ENCODE measurements around the gene COL4A2. TPM values are rescaled to one million over a fixed set of nuclear protein-coding genes. Genes with fewer than 3 reads are reported as not detected.
"Not testable (repeated sequence)": the region's sequence is repeated elsewhere in the genome, so short reads cannot be mapped to it uniquely, and the experiment has no call there.

COL4A2 gene
- total and polyA plus RNA-seq, 2 experiments from 2014 or later = 146 to 455 TPM

DNA sequence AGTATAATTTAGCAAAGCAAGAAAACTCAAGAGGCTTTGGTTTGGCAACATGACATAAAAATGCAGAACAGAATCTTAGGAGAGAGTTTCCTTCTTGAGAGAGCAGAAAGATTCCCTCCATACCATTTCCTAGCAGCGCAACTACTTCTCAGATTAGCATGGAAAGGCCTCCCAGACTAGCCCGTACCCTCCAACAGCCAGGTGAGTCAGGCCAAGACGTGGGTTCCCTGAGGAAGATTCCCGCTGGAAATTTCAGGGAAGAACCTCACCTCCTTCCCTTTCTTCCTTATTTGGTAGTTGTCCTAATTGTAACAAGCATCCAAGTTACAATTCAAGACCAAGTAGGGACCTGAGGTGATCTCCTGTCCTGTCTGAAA, 12.3 kb downstream of the COL4A2 start:
- Histone ChIP-seq H3K4me2 (ENCODE audit: unreplicated experiment) (no peak overlapping the region), H2AFZ (no peak overlapping the region), H3K79me2 (ENCODE audit: insufficient read depth) (peaks cover 57% of the 10 kb centered on the region), H3F3A (ENCODE audit: insufficient read depth) (peaks cover 36% of the 10 kb centered on the region), H3K27ac (no peak overlapping the region), H3K9ac (no peak overlapping the region), H3K36me3 (ENCODE audit: low read depth) (no peaks in the 10 kb centered on the region), H3K4me3 (no peak overlapping the region), H3K27me3 (replicated peaks; ENCODE audit: insufficient read depth) (no peaks in the 10 kb centered on the region), H3K9me3 (ENCODE audit: low read depth) (no peaks in the 10 kb centered on the region), H3K4me1 (ENCODE audit: insufficient read depth) (peaks cover 38% of the 10 kb centered on the region), H4K20me1 (ENCODE audit: insufficient read depth) (no peaks in the 10 kb centered on the region), H3K9me2 (ENCODE audit: insufficient read depth) (no peaks in the 10 kb centered on the region)
- TF ChIP-seq EZH2phosphoT487 (IDR thresholded peaks at IDR 0.05; ENCODE audit: insufficient read depth, low read depth) = no peak
- no peak for TF ChIP-seq EZH2 (IDR thresholded peaks at IDR 0.05; ENCODE audit: insufficient read depth, poor library complexity, severe bottlenecking)
- DNase-seq = no peak
- in situ Hi-C loops (cut with MboI) = no loop called here
- 94 to 95% methylated on average over 4 of the region's 4 CpGs for WGBS, 2 experiments (ENCODE audit: low coverage in 1 of 2, low lambda C conversion rate in 2 of 2, missing lambda C conversion rate in 2 of 2)

DNA sequence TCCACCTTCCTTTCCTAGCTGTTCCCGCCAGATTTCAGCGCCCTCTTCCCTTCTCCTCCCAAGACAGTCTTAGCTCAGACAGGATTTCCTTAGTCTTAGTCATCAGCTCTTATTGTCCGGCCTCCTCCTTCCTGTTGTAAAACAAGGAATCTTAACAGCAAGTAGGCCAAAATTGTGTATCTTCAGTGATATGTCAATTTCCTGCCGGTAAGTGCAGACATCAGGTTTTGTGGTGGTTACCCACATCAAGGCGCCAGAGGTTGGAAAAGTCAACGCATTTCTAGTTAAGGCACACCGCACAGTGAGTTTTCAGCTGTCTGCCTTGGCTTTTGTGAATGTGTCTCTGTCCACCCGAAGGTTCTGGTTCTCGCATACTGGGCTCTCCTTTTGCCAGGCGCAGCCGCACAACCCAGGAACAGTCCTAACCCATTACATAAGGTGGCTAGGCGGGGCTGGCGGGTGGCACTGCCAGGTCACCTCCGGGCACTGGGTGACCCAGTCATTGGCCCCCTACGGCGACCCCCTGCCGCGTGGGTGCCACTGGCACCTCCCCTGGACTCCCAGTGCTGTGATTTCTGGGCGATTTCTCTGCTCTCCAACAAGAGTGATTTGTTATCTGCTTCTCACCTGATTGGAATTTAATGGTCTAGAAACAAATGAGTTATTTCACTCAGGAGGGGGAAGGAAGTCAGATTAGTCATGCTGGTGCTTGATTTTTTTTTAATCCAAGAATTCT, 12.9 kb downstream of the COL4A2 start:
- H3K9me3 ChIP-seq (ENCODE audit: low read depth) = no peaks in the 10 kb centered on the region
- WGBS, 2 experiments (ENCODE audit: low coverage in 1 of 2, low lambda C conversion rate in 2 of 2, missing lambda C conversion rate in 2 of 2) = 77 to 79% methylated on average over 19 of the region's 19 CpGs
- H3K4me1 ChIP-seq (ENCODE audit: insufficient read depth) = peaks cover 38% of the 10 kb centered on the region
- H3K27me3 ChIP-seq (replicated peaks; ENCODE audit: insufficient read depth) = no peaks in the 10 kb centered on the region
- peak overlapping the region; percentile 43 for H3K4me2 ChIP-seq (ENCODE audit: unreplicated experiment)
- peaks cover 40% of the 10 kb centered on the region for H3F3A ChIP-seq (ENCODE audit: insufficient read depth)
- TF ChIP-seq EZH2 (IDR thresholded peaks at IDR 0.05; ENCODE audit: insufficient read depth, poor library complexity, severe bottlenecking) (no peak), EZH2phosphoT487 (IDR thresholded peaks at IDR 0.05; ENCODE audit: insufficient read depth, low read depth) (no peak)
- in situ Hi-C loops (cut with MboI) = no loop called here
- H3K9me2 ChIP-seq (ENCODE audit: insufficient read depth) = no peaks in the 10 kb centered on the region
- H3K4me3 ChIP-seq = no peak overlapping the region
- peak overlapping the region; percentile 60 for H3K27ac ChIP-seq
- no peaks in the 10 kb centered on the region for H4K20me1 ChIP-seq (ENCODE audit: insufficient read depth)
- H3K79me2 ChIP-seq (ENCODE audit: insufficient read depth) = peaks cover 57% of the 10 kb centered on the region
- no peak overlapping the region for H2AFZ ChIP-seq
- H3K36me3 ChIP-seq (ENCODE audit: low read depth) = no peaks in the 10 kb centered on the region
- no peak overlapping the region for H3K9ac ChIP-seq
- peak; percentile 80 for DNase-seq

DNA sequence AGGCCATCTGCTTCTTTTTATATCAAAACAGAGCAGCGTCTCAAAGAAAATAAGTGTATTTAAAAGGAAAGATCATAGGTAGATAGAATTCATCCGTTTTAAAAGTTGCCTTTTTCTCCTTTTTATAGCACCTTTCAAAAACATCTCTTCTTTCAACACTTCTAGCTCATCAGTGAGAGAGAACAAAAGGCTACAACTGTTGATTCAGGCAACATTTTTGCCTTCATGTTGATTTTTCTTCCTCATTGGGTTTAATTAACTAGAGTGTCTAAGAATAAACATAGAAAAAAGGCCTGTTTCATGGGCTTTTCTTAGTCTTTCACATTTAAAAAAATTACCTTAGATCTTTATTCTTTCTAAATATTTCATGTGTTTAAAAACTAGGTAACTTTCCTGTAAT, 13.6 kb downstream of the COL4A2 start:
- Histone ChIP-seq H3K36me3 (ENCODE audit: low read depth) (no peaks in the 10 kb centered on the region), H3K27me3 (replicated peaks; ENCODE audit: insufficient read depth) (no peaks in the 10 kb centered on the region), H3K4me1 (ENCODE audit: insufficient read depth) (peaks cover 38% of the 10 kb centered on the region), H3F3A (ENCODE audit: insufficient read depth) (peaks cover 40% of the 10 kb centered on the region), H3K79me2 (ENCODE audit: insufficient read depth) (peaks cover 61% of the 10 kb centered on the region), H3K9ac (no peak overlapping the region), H3K4me3 (no peak overlapping the region), H3K9me3 (ENCODE audit: low read depth) (no peaks in the 10 kb centered on the region), H4K20me1 (ENCODE audit: insufficient read depth) (no peaks in the 10 kb centered on the region), H2AFZ (no peak overlapping the region), H3K9me2 (ENCODE audit: insufficient read depth) (no peaks in the 10 kb centered on the region), H3K4me2 (ENCODE audit: unreplicated experiment) (peak overlapping the region; percentile 43), H3K27ac (peak overlapping the region; percentile 28; the same call in 1 of the 2 replicates)
- no peak for TF ChIP-seq EZH2phosphoT487 (IDR thresholded peaks at IDR 0.05; ENCODE audit: insufficient read depth, low read depth)
- 61 to 75% methylated on average over 2 of the region's 2 CpGs for WGBS, 2 experiments (ENCODE audit: low coverage in 1 of 2, low lambda C conversion rate in 2 of 2, missing lambda C conversion rate in 2 of 2)
- DNase-seq = no peak
- in situ Hi-C loops (cut with MboI) = no loop called here

DNA sequence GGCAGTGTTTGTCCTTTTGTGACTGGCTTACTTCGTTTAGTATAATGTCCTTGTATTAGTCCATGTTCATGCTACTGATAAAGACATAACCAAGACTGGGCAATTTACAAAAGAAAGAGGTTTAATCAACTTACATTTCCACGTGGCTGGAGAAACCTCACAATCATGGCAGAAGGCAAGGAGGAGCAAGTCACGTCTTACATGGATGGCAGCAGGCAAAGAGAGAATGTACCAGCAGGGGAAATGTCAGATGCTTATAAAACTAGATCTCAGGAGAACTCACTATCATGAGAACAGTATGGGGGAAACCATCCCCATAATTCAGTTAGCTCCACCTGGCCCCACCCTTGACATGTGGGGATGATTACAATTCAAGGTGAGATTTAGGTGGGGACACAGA, 14.5 kb downstream of the COL4A2 start:
- H3K4me2 ChIP-seq (ENCODE audit: unreplicated experiment); H3K36me3 ChIP-seq (ENCODE audit: low read depth); H3K4me3 ChIP-seq; in situ Hi-C loops (cut with MboI); H3K9ac ChIP-seq; H2AFZ ChIP-seq; H4K20me1 ChIP-seq (ENCODE audit: insufficient read depth); DNase-seq; H3K9me3 ChIP-seq (ENCODE audit: low read depth); H3K27ac ChIP-seq; H3K27me3 ChIP-seq (replicated peaks; ENCODE audit: insufficient read depth); H3K9me2 ChIP-seq (ENCODE audit: insufficient read depth): not testable (repeated sequence)
- H3K79me2 ChIP-seq (ENCODE audit: insufficient read depth) = peaks cover 69% of the 10 kb centered on the region
- WGBS, 2 experiments (ENCODE audit: low coverage in 1 of 2, low lambda C conversion rate in 2 of 2, missing lambda C conversion rate in 2 of 2) = 88 to 92% methylated on average over 3 of the region's 3 CpGs
- peaks cover 40% of the 10 kb centered on the region for H3F3A ChIP-seq (ENCODE audit: insufficient read depth)
- peaks cover 40% of the 10 kb centered on the region for H3K4me1 ChIP-seq (ENCODE audit: insufficient read depth)
